RWPE2 (cell line): ENCODE results near the gene COPE.

ENCODE experiments used
- ATAC-seq: fragments of 200-7000 bp; cut with Tn5 transposase; 3 replicates; pipeline ENCODE4 v1.9.1; 2021; ENCODE audit warnings: low read depth
- DNase-seq: peaks from one replicate; pipeline ENCODE4 v3.0.0-alpha.2; 2020; ENCODE audit warnings: low spot score
- H3K27ac ChIP-seq: fragments of 450-650 bp; 2 replicates; pipeline ENCODE4 v1.5.1; 2017; ENCODE audit warnings: mild to moderate bottlenecking; ENCODE audit not compliant: poor library complexity, severe bottlenecking
- H3K27me3 ChIP-seq: fragments of 250-450 bp; sonication (Bioruptor Pico); 2 replicates; pipeline ENCODE4 v1.5.1; 2021; ENCODE audit warnings: mild to moderate bottlenecking, moderate library complexity; ENCODE audit not compliant: insufficient read depth, poor library complexity, severe bottlenecking
- H3K36me3 ChIP-seq: fragments of 250-450 bp; sonication (Bioruptor Pico); 2 replicates; pipeline ENCODE4 v1.5.1; 2020; ENCODE audit warnings: low read depth, mild to moderate bottlenecking, moderate library complexity
- H3K4me1 ChIP-seq: fragments of 250-450 bp; sonication (Bioruptor Pico); 2 replicates; pipeline ENCODE4 v1.5.1; 2021; ENCODE audit warnings: mild to moderate bottlenecking, moderate library complexity; ENCODE audit not compliant: insufficient read depth, poor library complexity, severe bottlenecking
- H3K4me3 ChIP-seq: fragments of 250-450 bp; sonication (Bioruptor Pico); 2 replicates; pipeline ENCODE4 v1.5.1; 2021; ENCODE audit warnings: mild to moderate bottlenecking, moderate library complexity; ENCODE audit not compliant: severe bottlenecking
- H3K9me3 ChIP-seq: fragments of 250-450 bp; sonication (Bioruptor Pico); 2 replicates; pipeline ENCODE4 v1.5.1; 2021; ENCODE audit warnings: mild to moderate bottlenecking, moderate library complexity; ENCODE audit not compliant: severe bottlenecking
- CTCF ChIP-seq: fragments of 450-650 bp; IDR thresholded peaks from one replicate; pipeline ENCODE4 v1.5.1; 2017; ENCODE audit warnings: mild to moderate bottlenecking, moderate library complexity; ENCODE audit not compliant: poor library complexity, severe bottlenecking

Gene COPE

DNA sequence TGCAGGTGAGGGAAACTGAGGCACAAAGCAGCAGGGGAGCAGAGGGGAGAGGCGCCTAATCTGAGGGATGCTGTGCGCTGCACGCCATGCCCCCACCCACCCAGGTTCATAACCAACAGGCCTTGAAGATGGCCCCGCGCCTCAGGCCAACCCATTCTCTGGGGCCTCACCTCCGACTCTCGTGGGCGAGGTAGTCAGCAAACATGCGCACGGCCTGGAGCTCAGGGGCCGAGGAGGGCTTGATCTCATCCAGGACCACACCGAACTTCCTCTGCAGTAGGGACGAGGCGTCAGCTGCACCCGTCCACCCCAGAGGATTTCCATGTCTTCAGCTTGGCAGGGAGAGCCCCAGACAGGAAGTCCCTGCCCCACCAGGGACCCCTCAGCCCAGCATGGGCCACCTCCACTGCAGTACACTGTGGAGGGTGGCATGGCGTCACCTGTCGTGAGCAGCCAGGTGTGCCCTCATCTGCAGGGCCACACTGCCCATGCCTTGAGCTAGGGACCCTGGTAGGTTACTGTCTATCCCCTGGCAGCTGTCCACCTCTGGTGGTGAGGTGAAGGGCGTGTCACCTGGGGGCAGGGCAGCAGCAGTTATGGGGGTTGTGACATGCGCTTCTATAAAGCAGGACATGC, 8.3 kb downstream of the COPE start:
- H3K4me3 ChIP-seq, result no peak overlapping the region
- no peaks in the 10 kb centered on the region for H3K4me1 ChIP-seq
- DNase-seq, result no peak
- H3K27ac ChIP-seq, result no peak overlapping the region
- no peaks in the 10 kb centered on the region for H3K27me3 ChIP-seq
- peaks cover 35% of the 10 kb centered on the region for H3K36me3 ChIP-seq
- H3K9me3 ChIP-seq, result no peaks in the 10 kb centered on the region
- no peak for ATAC-seq
- TF ChIP-seq CTCF, result no peak

GRCh38 chr19:18910010-18910409, 9.2 kb downstream of the COPE start:
- Histone ChIP-seq H3K9me3 (no peaks in the 10 kb centered on the region), H3K27ac (no peak overlapping the region), H3K36me3 (peaks cover 26% of the 10 kb centered on the region), H3K27me3 (no peaks in the 10 kb centered on the region), H3K4me3 (no peak overlapping the region), H3K4me1 (no peaks in the 10 kb centered on the region)
- DNase-seq (no peak), ATAC-seq (no peak)
- TF ChIP-seq CTCF, result no peak

DNA sequence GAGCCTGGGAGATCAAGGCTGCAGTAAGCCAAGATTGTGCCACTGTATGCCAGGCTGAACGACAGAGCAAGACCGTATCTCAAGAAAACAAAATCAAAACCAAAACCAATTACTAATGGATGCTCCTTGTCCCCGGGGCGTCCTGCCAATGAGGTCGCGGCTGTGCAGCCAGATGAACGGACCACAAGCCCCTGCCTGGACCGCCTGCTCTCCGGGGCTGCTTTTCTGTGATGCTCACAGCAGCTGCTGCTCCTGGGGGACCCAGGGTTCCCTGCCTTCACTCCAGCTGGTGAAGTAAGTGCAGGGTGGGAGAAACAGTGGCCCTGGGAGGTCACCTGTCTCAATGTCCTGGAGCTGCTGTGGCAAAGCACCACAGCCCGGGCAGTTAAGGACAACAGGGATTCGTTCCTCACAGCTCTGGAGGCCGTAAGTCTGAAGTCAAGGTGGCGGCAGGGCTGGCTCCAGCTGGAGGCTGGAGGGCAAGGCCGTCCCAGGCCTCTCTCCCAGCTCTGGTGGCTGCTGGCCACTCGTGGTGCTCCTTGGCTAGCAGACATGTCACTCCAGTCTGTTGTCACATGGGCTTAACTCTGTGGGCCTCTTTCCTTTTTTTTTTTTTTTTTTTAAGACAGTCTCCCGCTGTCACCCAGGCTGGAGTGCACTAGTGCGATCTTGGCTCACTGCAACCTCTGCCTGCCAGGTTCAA, 10.1 kb downstream of the COPE start:
- DNase-seq (no peak), ATAC-seq (no peak)
- no peaks in the 10 kb centered on the region for H3K4me1 ChIP-seq
- H3K27me3 ChIP-seq, result no peaks in the 10 kb centered on the region
- H3K9me3 ChIP-seq, result no peaks in the 10 kb centered on the region
- no peak for TF ChIP-seq CTCF
- H3K27ac ChIP-seq, result no peak overlapping the region
- H3K36me3 ChIP-seq, result peaks cover 22% of the 10 kb centered on the region
- no peak overlapping the region for H3K4me3 ChIP-seq

- H3K27ac ChIP-seq, result no peak overlapping the region
- H3K36me3 ChIP-seq, result peaks cover 14% of the 10 kb centered on the region
- DNase-seq (peak; percentile 60), ATAC-seq (no peak)
- H3K4me1 ChIP-seq, result no peaks in the 10 kb centered on the region
- no peaks in the 10 kb centered on the region for H3K27me3 ChIP-seq
- no peak overlapping the region for H3K4me3 ChIP-seq
- no peaks in the 10 kb centered on the region for H3K9me3 ChIP-seq
- no peak for TF ChIP-seq CTCF
These were observed 12.3 kb downstream of the COPE start for GRCh38 chr19:18906605-18907519.
